MCF 10A (cell line): ENCODE results near the gene PBX3. TPM values are rescaled to one million over a fixed set of nuclear protein-coding genes. Genes with fewer than 3 reads are reported as not detected.

Experiments used
- BruUV-seq: library from RNA; stranded (reverse); fragments of 400-500 nt; replicated peaks from 2 replicates; lab custom pipeline; 2021; lab: Mats Ljungman, UMichigan
- CTCF ChIA-PET: fragments of 300-600 bp; sonication (Branson Sonifier 250); formaldehyde crosslinking; extraction: SDS; loops from one replicate; lab custom pipeline; 2021; ENCODE audit warnings: antibody characterized with exemption, inconsistent platforms; lab: Yijun Ruan, JAX
- POLR2A ChIA-PET: fragments of 300-600, 350-650 bp; sonication (Branson Sonifier 250); formaldehyde crosslinking; extraction: SDS; loops from one replicate; lab custom pipeline; 2020; ENCODE audit warnings: antibody characterized with exemption, inconsistent platforms; lab: Yijun Ruan, JAX
- DNase-seq: peaks from one replicate; pipeline ENCODE4 v3.0.0-alpha.2; 2018; ENCODE audit not compliant: unreplicated experiment
- H3K27ac Mint-ChIP-seq: one replicate; pipeline ENCODE4 v1.8.0; 2022; ENCODE audit warnings: mild to moderate bottlenecking, low read depth, mixed read lengths; ENCODE audit not compliant: unreplicated experiment
- H3K27me3 Mint-ChIP-seq: one replicate; pipeline ENCODE4 v1.8.0; 2022; ENCODE audit warnings: mixed read lengths; ENCODE audit not compliant: insufficient read depth, unreplicated experiment
- H3K36me3 Mint-ChIP-seq: one replicate; pipeline ENCODE4 v1.8.0; 2022; ENCODE audit warnings: mild to moderate bottlenecking, moderate library complexity, mixed read lengths; ENCODE audit not compliant: insufficient read depth, unreplicated experiment
- H3K4me1 Mint-ChIP-seq: one replicate; pipeline ENCODE4 v1.8.0; 2022; ENCODE audit warnings: mixed read lengths; ENCODE audit not compliant: insufficient read depth, unreplicated experiment
- H3K4me3 Mint-ChIP-seq: one replicate; pipeline ENCODE4 v1.8.0; 2022; ENCODE audit warnings: mild to moderate bottlenecking, moderate library complexity, mixed read lengths; ENCODE audit not compliant: unreplicated experiment
- H3K9me3 Mint-ChIP-seq: one replicate; pipeline ENCODE4 v1.8.0; 2022; ENCODE audit warnings: mixed read lengths; ENCODE audit not compliant: unreplicated experiment
- CTCF ChIP-seq: fragments of 200-600 bp; IDR thresholded peaks from one replicate; pipeline ENCODE4 v1.8.0; 2022; ENCODE audit warnings: antibody characterized with exemption, mild to moderate bottlenecking; ENCODE audit not compliant: unreplicated experiment
- intact Hi-C: fragments of 100-400 bp; cut with micrococcal nuclease; formaldehyde crosslinking; loops from 2 replicates; pipeline ENCODE4 v1.14.1; 2022
- total RNA-seq: library from RNA; stranded (reverse); gene quantifications from 2 replicates; pipeline ENCODE4 v1.2.3, GENCODE V29; 2022

Gene PBX3
- total RNA-seq, 1 experiment from 2014 or later, result 17.5 TPM

- H3K4me1 Mint-ChIP-seq, result no peaks in the 10 kb centered on the region
- intact Hi-C loops, result no loop called here
- H3K27ac Mint-ChIP-seq, result no peak overlapping the region
- no peaks in the 10 kb centered on the region for H3K27me3 Mint-ChIP-seq
- ChIA-PET CTCF (interaction anchor here (0.6 kb wide), 2 partner anchors 142 to 298 kb away, joined by 3 read pairs; no protein-coding TSS in a partner anchor), POLR2A (no interaction called here)
- no TSS peak for BruUV-seq
- no peak for TF ChIP-seq CTCF
- DNase-seq, result no peak
- no peak overlapping the region for H3K4me3 Mint-ChIP-seq
- H3K36me3 Mint-ChIP-seq, result no peaks in the 10 kb centered on the region
- H3K9me3 Mint-ChIP-seq, result no peaks in the 10 kb centered on the region
These were observed 109.2 kb downstream of the PBX3 start for GRCh38 chr9:125856331-125856730.

DNA sequence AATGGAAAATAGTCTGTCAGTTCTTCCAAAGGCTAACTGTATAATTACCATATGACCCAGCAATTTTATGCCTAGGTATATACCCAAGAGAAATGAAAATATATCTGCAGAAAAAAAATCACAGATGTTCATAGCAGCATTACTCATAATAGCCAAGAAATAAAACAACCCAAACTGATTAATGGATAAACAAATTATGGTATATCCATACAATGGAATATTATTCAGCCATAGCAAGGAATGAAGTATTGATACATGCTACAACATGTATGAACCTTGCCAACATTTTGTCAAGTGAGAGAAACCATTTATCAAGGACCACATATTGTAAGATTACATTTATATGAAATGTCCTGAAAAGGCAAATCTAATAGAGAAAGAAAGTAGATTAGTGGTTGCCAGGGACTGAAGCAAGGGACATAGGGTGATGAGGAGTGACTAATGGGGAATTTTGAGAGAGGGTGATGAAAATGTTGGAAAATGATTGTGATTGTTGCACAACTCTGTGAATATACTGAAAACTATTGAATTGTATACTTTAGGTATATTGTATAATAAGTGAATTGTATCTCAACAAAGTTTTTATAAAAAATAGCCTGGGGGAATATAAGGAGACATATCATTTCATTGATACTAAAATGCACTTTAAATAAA is 114.4 kb downstream of the PBX3 start:
- DNase-seq, result peak; percentile 20
- peak overlapping the region; percentile 4 for H3K27ac Mint-ChIP-seq
- no peaks in the 10 kb centered on the region for H3K9me3 Mint-ChIP-seq
- BruUV-seq, result no TSS peak
- CTCF ChIA-PET, result no interaction called here
- H3K4me1 Mint-ChIP-seq, result no peaks in the 10 kb centered on the region
- H3K4me3 Mint-ChIP-seq, result no peak overlapping the region
- H3K27me3 Mint-ChIP-seq, result no peaks in the 10 kb centered on the region
- intact Hi-C loops, result no loop called here
- H3K36me3 Mint-ChIP-seq, result no peaks in the 10 kb centered on the region
- TF ChIP-seq CTCF, result no peak
- POLR2A ChIA-PET, result no interaction called here

DNA sequence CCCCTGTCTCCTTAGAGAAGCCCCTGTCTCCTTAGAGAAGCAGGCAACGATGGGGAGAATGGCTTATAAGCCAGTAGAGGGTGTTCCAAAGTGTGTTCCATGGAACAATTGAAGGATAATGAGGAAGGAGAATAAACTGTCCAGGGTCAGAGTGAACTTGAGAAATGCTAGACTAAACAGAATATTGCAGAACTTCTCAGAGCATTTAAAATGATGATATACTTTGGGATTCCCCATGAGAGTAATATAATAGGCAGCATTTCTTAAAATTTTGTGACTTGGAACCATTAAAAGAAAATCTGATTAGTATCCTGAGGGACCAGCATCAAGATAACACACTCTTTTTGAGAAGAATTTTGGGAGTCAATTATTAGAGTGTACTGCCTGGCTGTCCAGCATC is 116.8 kb downstream of the PBX3 start:
- no TSS peak for BruUV-seq
- H3K4me3 Mint-ChIP-seq, result no peak overlapping the region
- intact Hi-C loops, result no loop called here
- H3K4me1 Mint-ChIP-seq, result peaks cover 7% of the 10 kb centered on the region
- POLR2A ChIA-PET, result no interaction called here
- CTCF ChIA-PET, result no interaction called here
- H3K27me3 Mint-ChIP-seq, result no peaks in the 10 kb centered on the region
- no peak for DNase-seq
- H3K9me3 Mint-ChIP-seq, result no peaks in the 10 kb centered on the region
- no peaks in the 10 kb centered on the region for H3K36me3 Mint-ChIP-seq
- no peak for TF ChIP-seq CTCF
- peak overlapping the region; percentile 11 for H3K27ac Mint-ChIP-seq

DNA sequence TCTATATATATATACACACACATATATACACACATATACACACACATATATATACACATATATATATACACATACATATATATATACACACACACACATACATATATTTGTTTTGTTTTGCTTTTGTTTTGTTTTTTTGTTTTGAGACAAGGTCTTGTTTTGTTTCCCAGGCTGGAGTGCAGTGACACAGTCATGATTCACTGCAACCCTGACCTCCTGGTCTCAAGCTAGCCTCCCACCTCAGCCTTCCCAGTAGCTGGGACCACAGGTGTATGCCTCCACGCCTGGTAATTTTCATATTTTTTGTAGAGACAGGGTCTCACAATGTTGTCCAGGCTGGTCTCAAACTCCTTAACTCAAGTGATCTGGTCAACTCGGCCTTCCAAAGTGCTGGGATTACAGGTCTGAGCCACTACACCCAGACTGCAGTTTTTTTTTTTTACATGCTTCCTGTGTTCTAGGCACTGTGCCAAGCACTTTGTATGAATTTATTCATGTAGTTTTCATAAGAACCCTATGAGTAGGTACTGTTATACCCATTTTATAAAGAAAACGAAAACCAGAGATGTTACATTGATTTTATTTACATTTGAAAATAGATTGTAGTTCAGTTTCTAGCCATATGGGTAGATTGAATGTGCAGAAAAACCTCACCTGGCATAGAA is 120.7 kb downstream of the PBX3 start:
- peaks cover 7% of the 10 kb centered on the region for H3K4me1 Mint-ChIP-seq
- H3K27me3 Mint-ChIP-seq, result no peaks in the 10 kb centered on the region
- no peak overlapping the region for H3K4me3 Mint-ChIP-seq
- POLR2A ChIA-PET, result interaction anchor here (1.7 kb wide), 1 partner anchor 47 kb away, joined by 3 read pairs; no protein-coding TSS in a partner anchor
- intact Hi-C loops, result no loop called here
- no peak for TF ChIP-seq CTCF
- no peaks in the 10 kb centered on the region for H3K9me3 Mint-ChIP-seq
- no TSS peak for BruUV-seq
- H3K27ac Mint-ChIP-seq, result peak overlapping the region; percentile 49
- DNase-seq, result peak; percentile 51
- no peaks in the 10 kb centered on the region for H3K36me3 Mint-ChIP-seq
- CTCF ChIA-PET, result no interaction called here
